ENCODE measurements around the gene CEP162.
"Not testable (repeated sequence)": the region's sequence is repeated elsewhere in the genome, so short reads cannot be mapped to it uniquely, and the experiment has no call there.

CEP162 gene

DNA sequence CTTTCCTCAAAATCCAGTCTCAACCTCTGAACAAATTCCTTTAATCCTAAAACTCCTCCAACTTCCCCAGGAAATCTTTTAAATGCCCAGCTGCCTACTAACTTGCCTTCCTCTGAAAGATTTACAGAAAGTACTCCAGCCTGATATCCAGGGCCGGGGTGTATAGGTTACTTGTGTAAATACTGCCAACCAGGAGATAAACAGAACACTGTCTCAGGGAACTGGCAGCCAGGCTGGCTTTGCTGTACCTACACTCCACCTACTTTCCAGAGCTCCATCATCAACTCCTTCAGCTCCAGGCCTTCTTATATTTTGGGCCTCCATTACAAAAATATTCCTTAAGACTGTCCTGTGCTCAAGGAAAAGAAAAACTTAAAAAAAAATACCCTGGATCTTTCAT, 85.9 kb downstream of the CEP162 start:
- no peak for DNase-seq (ENCODE audit: low read depth in 2 of 2)

DNA sequence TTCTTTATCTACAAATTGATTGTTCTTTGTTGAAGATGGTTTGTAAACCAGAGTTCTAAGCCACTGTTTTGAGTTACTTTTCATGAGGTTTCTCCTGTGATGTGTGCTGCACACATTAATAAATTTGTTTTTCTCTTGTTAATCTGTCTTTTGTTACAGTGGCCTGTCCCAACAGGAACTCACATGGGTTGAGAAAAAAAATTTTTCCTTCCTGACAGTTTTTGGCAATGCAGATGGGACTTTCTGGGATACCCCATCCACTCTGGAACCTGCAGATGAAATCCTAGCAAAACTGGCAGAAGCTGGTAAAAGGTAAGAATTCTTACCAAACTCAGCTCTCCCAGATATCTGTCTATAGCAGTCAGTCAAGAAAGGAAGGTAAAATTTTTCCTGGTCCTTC, 88.1 kb downstream of the CEP162 start:
- DNase-seq (ENCODE audit: low read depth in 2 of 2) = no peak

DNA sequence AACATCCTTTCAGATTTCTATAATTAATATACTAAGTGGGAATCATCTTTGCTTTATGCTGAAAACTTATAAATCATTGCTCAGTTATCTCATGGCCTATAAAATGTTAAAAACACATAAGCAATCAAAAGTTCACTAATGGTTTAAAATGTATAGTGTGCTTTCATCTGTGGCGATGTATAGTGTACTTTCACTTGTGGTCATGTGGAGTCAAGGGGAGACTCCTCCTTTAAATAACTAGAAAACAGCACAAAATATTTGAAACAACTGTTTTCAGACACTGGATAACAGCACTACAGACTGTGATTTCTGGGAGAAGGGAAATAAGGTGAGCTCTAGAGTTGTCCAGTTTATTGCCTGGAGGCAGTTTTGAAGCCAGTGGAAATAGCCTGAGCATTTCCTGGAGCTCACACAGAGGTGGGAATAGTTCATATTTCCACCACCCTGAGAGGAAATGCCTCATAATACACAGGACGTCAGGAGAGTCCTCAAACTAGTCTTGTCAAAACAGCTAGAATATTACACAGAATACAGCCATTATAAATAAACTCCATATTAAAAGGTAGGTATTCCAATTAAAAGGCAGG, 89.4 kb downstream of the CEP162 start:
- DNase-seq (ENCODE audit: low read depth in 2 of 2) = no peak

GRCh38 chr6:84137051-84137375, 90.4 kb downstream of the CEP162 start:
- no peak for DNase-seq (ENCODE audit: low read depth in 2 of 2)

- no peak for DNase-seq (ENCODE audit: low read depth in 2 of 2)
Measured at GRCh38 chr6:84136364-84137050, 90.9 kb downstream of the CEP162 start.

GRCh38 chr6:84135291-84135690, 92.2 kb downstream of the CEP162 start:
- no peak for DNase-seq (ENCODE audit: low read depth in 2 of 2)

DNA sequence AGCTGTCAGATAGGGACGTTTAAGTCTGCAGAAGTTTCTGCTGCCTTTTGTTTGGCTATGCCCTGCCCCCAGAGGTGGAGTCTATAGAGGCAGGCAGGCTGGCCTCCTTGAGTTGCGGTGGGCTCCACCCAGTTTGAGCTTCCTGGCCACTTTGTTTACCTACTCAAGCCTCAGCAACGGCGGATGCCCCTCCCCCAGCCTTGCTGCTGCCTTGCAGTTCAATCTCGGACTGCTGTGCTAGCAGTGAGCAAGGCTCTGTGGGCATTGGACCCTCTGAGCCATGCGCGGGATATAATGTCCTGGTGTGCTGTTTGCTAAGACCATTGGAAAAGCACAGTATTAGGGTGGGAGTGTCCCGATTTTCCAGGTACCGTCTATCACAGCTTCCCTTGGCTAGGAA, 94.1 kb downstream of the CEP162 start:
- not testable (repeated sequence) for DNase-seq (ENCODE audit: low read depth in 2 of 2)

- not testable (repeated sequence) for DNase-seq (ENCODE audit: low read depth in 2 of 2)
Measured at GRCh38 chr6:84129588-84129987, 97.9 kb downstream of the CEP162 start.

GRCh38 chr6:84123186-84123585, 104.3 kb downstream of the CEP162 start:
- no peak for DNase-seq (ENCODE audit: low read depth in 2 of 2)

GRCh38 chr6:84119277-84119676, 108.2 kb downstream of the CEP162 start:
- DNase-seq (ENCODE audit: low read depth in 2 of 2) = no peak

GRCh38 chr6:84118191-84118590, 109.3 kb downstream of the CEP162 start:
- no peak for DNase-seq (ENCODE audit: low read depth in 2 of 2)

DNA sequence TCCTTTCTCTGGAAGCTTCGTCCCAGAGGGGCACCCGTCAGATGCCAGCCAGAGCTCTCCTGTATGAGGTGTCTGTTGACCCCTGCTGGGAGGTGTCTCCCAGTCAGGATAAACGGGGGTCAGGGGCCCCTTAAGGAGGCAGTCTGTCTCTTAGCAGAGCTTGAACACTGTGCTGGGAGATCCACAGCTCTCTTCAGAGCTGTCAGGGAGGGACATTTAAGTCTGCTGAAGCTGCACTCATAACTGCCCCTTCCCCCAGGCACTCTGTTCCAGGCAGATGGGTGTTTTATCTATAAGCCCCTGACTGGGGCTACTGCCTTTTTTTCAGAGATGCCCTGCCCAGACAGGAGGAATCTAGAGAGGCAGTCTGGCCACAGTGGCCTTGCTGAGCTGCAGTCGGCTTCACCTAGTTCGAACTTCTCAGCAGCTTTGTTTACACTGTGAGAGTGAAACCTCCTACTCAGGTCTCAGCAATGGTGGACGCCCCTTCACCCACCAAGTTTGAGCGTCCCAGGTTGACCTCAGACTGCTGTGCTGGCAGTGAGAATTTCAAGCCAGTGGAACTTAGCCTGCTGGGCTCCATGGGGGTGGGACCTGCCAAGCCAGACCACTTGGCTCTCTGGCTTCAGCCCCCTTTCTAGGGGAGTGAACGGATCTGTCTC, 112.4 kb downstream of the CEP162 start:
- not testable (repeated sequence) for DNase-seq (ENCODE audit: low read depth in 2 of 2)

- not testable (repeated sequence) for DNase-seq (ENCODE audit: low read depth in 2 of 2)
Measured at GRCh38 chr6:84111351-84111750, 116.1 kb downstream of the CEP162 start.

GRCh38 chr6:84107495-84107894, 119.9 kb downstream of the CEP162 start:
- no peak for DNase-seq (ENCODE audit: low read depth in 2 of 2)

DNA sequence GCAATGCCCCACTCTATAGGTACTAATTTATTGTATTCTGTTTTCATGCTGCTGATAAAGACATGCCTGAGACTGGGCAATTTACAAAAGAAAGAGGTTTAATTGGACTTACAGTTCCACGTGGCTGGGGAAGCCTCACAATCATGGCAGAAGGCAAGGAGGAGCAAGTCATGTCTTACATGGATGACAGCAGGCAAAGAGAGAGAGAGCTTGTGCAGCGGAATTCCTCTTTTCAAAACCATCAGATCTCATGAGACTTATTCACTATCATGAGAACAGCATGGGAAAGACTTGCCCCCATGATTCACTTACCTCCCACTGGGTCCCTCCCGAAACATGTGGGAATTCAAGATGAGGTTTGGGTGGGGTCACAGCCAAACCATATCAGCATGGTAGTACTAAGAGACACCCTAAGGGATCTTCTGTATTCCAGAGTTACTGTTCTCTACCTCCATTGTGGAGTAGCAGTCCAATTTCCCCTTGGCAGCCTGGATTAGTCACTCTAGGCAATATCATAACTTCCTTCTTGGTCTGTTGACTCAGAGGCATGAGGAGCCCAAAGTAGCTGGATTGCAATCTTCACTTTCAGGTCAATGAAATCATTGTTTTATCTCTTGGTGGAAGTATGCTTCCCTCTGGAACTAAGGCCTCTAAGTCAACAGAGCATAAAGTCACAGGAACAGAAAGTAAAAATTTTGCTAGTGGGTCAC, 122.1 kb downstream of the CEP162 start:
- not testable (repeated sequence) for DNase-seq (ENCODE audit: low read depth in 2 of 2)

- DNase-seq (ENCODE audit: low read depth in 2 of 2) = no peak
Measured at GRCh38 chr6:84103029-84103428, 124.4 kb downstream of the CEP162 start.

DNA sequence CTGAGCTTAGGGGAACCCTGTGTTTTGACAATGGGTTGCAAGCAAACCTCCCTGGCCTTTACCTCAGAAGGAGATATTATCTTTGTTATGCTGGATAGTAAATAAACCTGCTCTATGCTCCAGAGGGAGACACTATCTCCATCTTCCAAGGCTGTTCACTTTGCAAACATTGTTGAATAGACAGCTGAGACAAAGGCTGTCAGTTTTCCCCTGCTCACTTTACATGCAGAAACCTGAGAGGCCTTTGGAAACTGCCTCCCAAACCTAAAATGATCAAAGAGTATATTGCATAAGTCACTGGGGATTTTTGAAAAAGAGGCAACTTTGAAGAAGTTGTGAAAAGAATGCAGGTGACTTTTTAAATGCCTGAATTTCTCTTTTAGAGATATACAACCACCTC, 132.3 kb downstream of the CEP162 start:
- no peak for DNase-seq (ENCODE audit: low read depth in 2 of 2)

DNA sequence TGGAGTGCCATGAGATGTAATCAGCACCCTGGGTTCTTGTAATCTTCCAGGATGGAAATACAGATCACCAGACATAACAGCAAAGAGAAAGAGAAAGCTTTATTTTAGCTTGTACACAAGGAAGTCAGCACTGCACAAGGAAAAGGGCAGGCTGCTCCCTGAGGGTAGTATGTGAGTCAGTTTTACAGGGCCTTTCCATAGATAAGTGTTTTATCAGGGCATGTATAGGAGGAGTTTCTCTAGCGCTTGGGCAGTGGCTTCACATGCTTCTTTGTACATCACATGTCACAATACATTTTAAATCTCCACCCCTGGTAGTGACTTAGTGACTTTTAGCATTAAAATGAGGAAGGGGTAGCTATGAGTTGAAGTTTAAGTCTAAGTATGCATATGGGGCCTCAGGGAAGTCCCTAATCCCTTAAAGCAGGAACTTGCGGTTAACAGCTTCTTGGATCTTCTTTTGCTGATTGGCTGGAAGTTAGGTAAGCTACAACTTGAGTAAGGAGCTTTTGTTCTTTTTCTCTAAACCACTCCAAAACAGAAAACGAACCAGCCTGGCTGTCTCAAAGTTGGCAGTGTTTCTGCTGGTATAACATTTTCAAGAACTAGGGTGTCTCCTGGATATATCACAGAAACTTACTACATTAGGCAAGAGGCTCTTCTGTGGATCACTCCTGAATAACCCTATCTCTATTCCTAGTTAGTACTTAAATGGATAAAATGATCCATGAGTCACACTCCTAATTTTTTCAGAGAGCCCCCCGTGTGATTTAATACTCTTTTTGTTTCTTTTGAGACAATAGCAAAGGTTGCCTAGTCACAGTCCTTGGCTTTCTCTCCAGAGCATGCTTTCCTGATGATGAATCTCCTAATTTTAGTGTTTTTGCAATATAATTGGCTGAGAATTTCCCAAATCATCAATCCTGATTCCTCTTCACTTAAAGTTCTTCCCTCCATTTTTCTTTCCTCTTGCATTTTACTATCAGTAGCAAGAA, 133.7 kb downstream of the CEP162 start:
- DNase-seq (ENCODE audit: low read depth in 2 of 2) = no peak

DNA sequence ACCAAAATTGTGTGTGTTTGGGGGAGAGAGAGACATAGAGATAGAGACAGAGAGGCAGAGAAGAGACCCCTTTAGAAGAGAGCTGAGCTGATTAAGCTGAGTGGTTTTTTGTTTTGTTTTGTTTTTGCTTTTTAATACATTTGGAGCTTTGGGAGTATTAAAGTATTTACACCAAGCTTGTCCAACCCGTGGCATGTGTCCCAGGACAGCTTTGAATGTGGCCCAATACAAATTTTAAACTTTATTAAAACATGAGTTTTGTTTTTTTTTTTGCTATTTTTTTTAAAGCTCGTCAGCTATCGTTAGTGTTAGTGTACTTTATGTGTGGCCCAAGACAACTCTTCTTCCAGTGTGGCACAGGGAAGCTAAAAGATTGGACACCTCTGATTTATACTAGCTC, 137.9 kb downstream of the CEP162 start:
- no peak for DNase-seq (ENCODE audit: low read depth in 2 of 2)

DNA sequence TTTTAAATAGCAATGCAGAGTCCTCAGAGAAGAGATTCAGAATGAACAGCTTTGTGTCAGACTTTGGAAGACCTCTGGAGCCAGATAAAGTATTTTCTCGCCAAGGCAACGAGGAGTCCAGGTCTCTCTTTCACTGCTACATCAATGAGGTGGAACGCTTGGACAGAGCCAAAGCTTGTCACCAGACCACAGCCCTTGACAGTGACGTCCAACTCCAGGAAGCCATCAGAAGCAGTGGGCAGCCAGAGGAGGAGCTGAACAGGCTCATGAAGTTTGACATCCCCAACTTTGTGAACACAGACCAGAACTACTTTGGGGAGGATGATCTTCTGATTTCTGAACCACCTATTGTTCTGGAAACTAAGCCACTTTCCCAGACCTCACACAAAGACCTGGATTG, 138.4 kb downstream of the CEP162 start:
- no peak for DNase-seq (ENCODE audit: low read depth in 2 of 2)
